K562 (cell line): ENCODE measurements around the gene PAPOLB. TPM values are rescaled to one million over a fixed set of nuclear protein-coding genes. Genes with fewer than 3 reads are reported as not detected.

ENCODE experiments used
- ATAC-seq: fragments of 200-7000 bp; cut with Tn5 transposase; 3 replicates; pipeline ENCODE4 v1.9.1; 2020; ENCODE audit warnings: moderate library complexity
- BruUV-seq: library from RNA; stranded (reverse); fragments of 400-500 nt; replicated peaks from 2 replicates; lab custom pipeline; 2021; lab: Mats Ljungman, UMichigan
- CTCF ChIA-PET: fragments of 300-600 bp; formaldehyde crosslinking; extraction: SDS; loops from one replicate; lab custom pipeline; 2021; ENCODE audit warnings: low intra/inter-chr PET ratio; lab: Yijun Ruan, JAX
- POLR2A ChIA-PET: fragments of 300-600, 350-650 bp; sonication (Branson Sonifier 250); formaldehyde crosslinking; extraction: SDS; loops from one replicate; lab custom pipeline; 2021; ENCODE audit warnings: antibody characterized with exemption, inconsistent platforms; lab: Yijun Ruan, JAX
- DNase-seq, 4 experiments: peaks; one replicate each; pipeline versions ENCODE4 v3.0.0 to v3.0.0-alpha.2; 2011 to 2018; ENCODE audit warnings: low spot score in 3 of 4, mixed read lengths in 3 of 4; ENCODE audit errors: extremely low read depth in 1 of 4
- FAIRE-seq: peaks from 2 replicates; lab custom pipeline; 2011; peaks lifted over from hg19 to GRCh38; lab: Jason Lieb, UNC
- H2AFZ ChIP-seq: 2 replicates; pipeline ENCODE4 v1.6.0; 2011; ENCODE audit warnings: low read depth, low read length, control low read depth, inconsistent platforms
- H3K27ac ChIP-seq: fragments of 200-600 bp; 3 replicates; pipeline ENCODE4 v1.8.0; 2011; ENCODE audit warnings: low read depth, mild to moderate bottlenecking, control low read depth, inconsistent platforms, low read length, moderate library complexity, mixed read lengths; ENCODE audit errors: extremely low read depth
- H3K27me3 ChIP-seq, 2 experiments: fragments of 300-600 bp in 1 of 2; 2 replicates in 1 of 2; 3 replicates in 1 of 2; pipeline versions ENCODE4 v1.6.0 to v1.8.0; 2011; ENCODE audit warnings: inconsistent platforms in 2 of 2, low read length in 2 of 2, mild to moderate bottlenecking in 1 of 2, mixed read lengths in 1 of 2, moderate library complexity in 1 of 2; ENCODE audit not compliant: control insufficient read depth in 2 of 2, insufficient read depth in 2 of 2
- H3K36me3 ChIP-seq: fragments of 300-600 bp; 3 replicates; pipeline ENCODE4 v1.8.0; 2011; ENCODE audit warnings: mild to moderate bottlenecking, low read length, inconsistent platforms; ENCODE audit not compliant: control insufficient read depth, insufficient read depth
- H3K4me1 ChIP-seq, 2 experiments: fragments of 200-600 bp in 1 of 2; replicated peaks in 1 of 2; 2 replicates in 1 of 2; 3 replicates in 1 of 2; pipeline versions ENCODE4 v1.5.1 to v1.8.0; 2011; ENCODE audit warnings: inconsistent platforms in 2 of 2, low read length in 2 of 2, mild to moderate bottlenecking in 1 of 2, mixed read lengths in 1 of 2, moderate library complexity in 1 of 2; ENCODE audit not compliant: control insufficient read depth in 2 of 2, insufficient read depth in 2 of 2
- H3K4me2 ChIP-seq: 2 replicates; pipeline ENCODE4 v1.6.1; 2011; ENCODE audit warnings: low read length, control low read depth, inconsistent platforms, mixed read lengths; ENCODE audit not compliant: insufficient read depth
- H3K4me3 ChIP-seq: fragments of 200-600 bp; sonication (generic), shearing (Covaris generic); 2 replicates; pipeline ENCODE4 v1.5.1; 2016; ENCODE audit warnings: control low read depth, inconsistent platforms
- H3K79me2 ChIP-seq: fragments of 200-600 bp; 3 replicates; pipeline ENCODE4 v1.8.0; 2011; ENCODE audit warnings: low read length, inconsistent platforms; ENCODE audit not compliant: control insufficient read depth, insufficient read depth
- H3K9ac ChIP-seq, 2 experiments: 2 replicates each; pipeline versions ENCODE4 v1.6.0 to v1.6.1; 2011; ENCODE audit warnings: low read depth in 2 of 2, low read length in 2 of 2, control low read depth in 1 of 2, inconsistent platforms in 1 of 2, mild to moderate bottlenecking in 1 of 2, mixed read lengths in 1 of 2; ENCODE audit not compliant: insufficient read depth in 1 of 2
- H3K9me1 ChIP-seq: one replicate; pipeline ENCODE4 v1.6.0; 2011; ENCODE audit warnings: inconsistent platforms, mild to moderate bottlenecking, low read length, moderate library complexity; ENCODE audit not compliant: control insufficient read depth, insufficient read depth
- H3K9me3 ChIP-seq: replicated peaks from 2 replicates; pipeline ENCODE4 v1.5.1; 2011; ENCODE audit warnings: low read depth, low read length, inconsistent platforms; ENCODE audit not compliant: control insufficient read depth, insufficient read depth
- H4K20me1 ChIP-seq: replicated peaks from 2 replicates; pipeline ENCODE4 v1.6.1; 2011; ENCODE audit warnings: low read length, inconsistent platforms, mixed read lengths; ENCODE audit not compliant: control insufficient read depth, insufficient read depth
- IFI16 ChIP-seq: fragments of 250-450 bp; sonication (Bioruptor Pico); IDR thresholded peaks from 2 replicates; pipeline ENCODE4 v2.1.2; 2022; ENCODE audit warnings: mild to moderate bottlenecking, inconsistent platforms
- PURB ChIP-seq: sonication (generic); formaldehyde crosslinking; IDR thresholded peaks from 2 replicates; pipeline ENCODE4 v1.9.0; 2021; ENCODE audit warnings: low read depth, mild to moderate bottlenecking, missing genetic modification reagents
- SRSF3 ChIP-seq: fragments of 200-400 bp; formaldehyde crosslinking; IDR thresholded peaks from 2 replicates; pipeline ENCODE4 v1.6.1; 2016; ENCODE audit warnings: mild to moderate bottlenecking, low read length, moderate library complexity; ENCODE audit not compliant: insufficient read depth
- ZC3H11A ChIP-seq: IDR thresholded peaks from 2 replicates; pipeline ENCODE4 v1.6.1; 2012; ENCODE audit warnings: low read depth, low read length, improper control_type of control experiment
- ZKSCAN8 ChIP-seq: fragments of 200-800 bp; sonication (Bioruptor generic); IDR thresholded peaks from 2 replicates; pipeline ENCODE4 v1.6.1; 2016; ENCODE audit warnings: missing genetic modification characterization, missing compliant biosample characterization
- ZNF583 ChIP-seq: fragments of 250-450 bp; sonication (Bioruptor Pico); IDR thresholded peaks from 2 replicates; pipeline ENCODE4 v1.4.0; 2020
- WGBS: fragments of 100-300 bp; shearing (Covaris generic); methylation state at CpG from one replicate; pipeline ENCODE4 v1.1.6; 2016; ENCODE audit warnings: low coverage, mixed read lengths; ENCODE audit not compliant: insufficient coverage; ENCODE audit errors: missing lambda C conversion rate; 5-methylcytosine and 5-hydroxymethylcytosine counted together
- in situ Hi-C: fragments of 300-500 bp; cut with MboI; formaldehyde crosslinking; loops from 4 replicates; pipeline ENCODE4 v1.15.0; 2018; ENCODE audit warnings: inconsistent platforms, mixed read lengths
- intact Hi-C: fragments of 100-400 bp; cut with micrococcal nuclease; formaldehyde crosslinking; loops from 2 replicates; pipeline ENCODE4 v1.14.2; 2022
- polyA plus RNA-seq, 8 experiments: library from polyadenylated mRNA; depleted of rRNA in 4 of 8; stranded (reverse) in 5 of 8; unstranded in 3 of 8; fragments of >200 nt; fragmentation: Nextera tagmentation in 2 of 8; fragmentation: Illumina TruSeq in 1 of 8; extraction: Ambion mirVana in 2 of 8; extraction: Trizol in 1 of 8; gene quantifications; 2 replicates each; pipeline versions ENCODE4 v1.2.1 to v1.2.3, GENCODE V29; 2011 to 2014; ENCODE audit warnings: inconsistent platforms in 1 of 8, missing spikeins in 1 of 8
- total RNA-seq, 7 experiments: library from RNA; depleted of rRNA in 6 of 7; stranded (reverse); fragments of >200 nt in 6 of 7; fragmentation: Illumina TruSeq in 2 of 7; extraction: Trizol in 2 of 7; gene quantifications; 2 replicates each; pipeline versions ENCODE4 v1.2.1 to v1.2.3, GENCODE V29; 2011 to 2021; ENCODE audit warnings: low replicate concordance in 1 of 7

PAPOLB gene
- total and polyA plus RNA-seq, 9 of the 15 experiments (the other 6 are each of a cell fraction or from before 2014, with no cell fraction given): 0.04 to 0.33 (median 0.16) TPM; not detected in 4

- H3K79me2 ChIP-seq: no peaks in the 10 kb centered on the region
- no peak overlapping the region for H3K27ac ChIP-seq
- 57% methylated on average over 34 of the region's 38 CpGs for WGBS
- POLR2A ChIA-PET: interaction anchor here (0.5 to 1.1 kb wide), 2 partner anchors 9 to 71 kb away, joined by 3 read pairs; no protein-coding TSS in a partner anchor
- H3K4me2 ChIP-seq: no peak overlapping the region
- H3K9me3 ChIP-seq: no peaks in the 10 kb centered on the region
- in situ Hi-C loops (no loop called here), intact Hi-C loops (no loop called here)
- no peak overlapping the region for H3K4me3 ChIP-seq
- no peaks in the 10 kb centered on the region for H3K9me1 ChIP-seq
- no peak overlapping the region for H3K9ac ChIP-seq
- no TSS peak for BruUV-seq
- DNase-seq (no peak), FAIRE-seq (no peak), ATAC-seq (no peak)
- peaks cover 0 to 5% of the 10 kb centered on the region in 2 experiments; a peak in 1 of 5 replicates for H3K27me3 ChIP-seq
- H4K20me1 ChIP-seq: no peaks in the 10 kb centered on the region
- no peaks in the 10 kb centered on the region for H3K36me3 ChIP-seq
- H2AFZ ChIP-seq: no peak overlapping the region
- TF ChIP-seq ZC3H11A: no peak
- TF ChIP-seq PURB: no peak
- TF ChIP-seq ZKSCAN8 (CRISPR knock-in tag): no peak
- no peak for TF ChIP-seq SRSF3
- no peak for TF ChIP-seq ZNF583
- no peak for TF ChIP-seq IFI16 (CRISPR knock-in tag)
- CTCF ChIA-PET: no interaction called here
- peaks cover 0 to 56% of the 10 kb centered on the region in 2 experiments; a peak in 2 of 5 replicates for H3K4me1 ChIP-seq
Observed at GRCh38 chr7:4817178-4817901, 44.5 kb downstream of the PAPOLB start.
